ENCODE data around the gene PPARG.

GRCh38 chr3:12438318-12438717, 149.4 kb downstream of the PPARG start:
- TF ChIP-seq CTCF (IDR thresholded peaks at IDR 0.05) (no peak), POLR2A (IDR thresholded peaks at IDR 0.05; ENCODE audit: low read length) (no peak), EP300 (IDR thresholded peaks at IDR 0.05) (no peak), USF2 (IDR thresholded peaks at IDR 0.05) (no peak), HMGXB4 (CRISPR knock-in tag; IDR thresholded peaks at IDR 0.05; ENCODE audit: borderline replicate concordance) (no peak), REST (IDR thresholded peaks at IDR 0.05) (no peak), CHD2 (IDR thresholded peaks at IDR 0.05; ENCODE audit: low read length, partially characterized antibody) (no peak), MAX (IDR thresholded peaks at IDR 0.05) (no peak), RNF2 (IDR thresholded peaks at IDR 0.05; ENCODE audit: borderline replicate concordance, low read depth) (no peak), EHMT2 (IDR thresholded peaks at IDR 0.05; ENCODE audit: low read depth) (no peak)
